ENCODE results near the gene DCTN2. TPM values are rescaled to one million over a fixed set of nuclear protein-coding genes. Genes with fewer than 3 reads are reported as not detected.

Gene DCTN2
- polyA plus RNA-seq (2013, experiment 1 of 2) = 127 TPM
- 118 TPM for polyA plus RNA-seq (2013, experiment 2 of 2)

- Histone ChIP-seq H3K36me3 (replicated peaks in 1 of 2; ENCODE audit: control insufficient read depth in 2 of 2, insufficient read depth in 2 of 2, low read length in 2 of 2) (peaks cover 4 to 34% of the 10 kb centered on the region in 2 donors), H3K4me3 (ENCODE audit: low read length in 2 of 2) (peak within 1 kb of the TSS; percentile 58 to 94), H2BK15ac (ENCODE audit: low read length) (peak within 1 kb of the TSS; percentile 39), H3K4me2 (ENCODE audit: insufficient read depth, low read length, poor library complexity, severe bottlenecking) (peak within 1 kb of the TSS; percentile 72), H3K9ac (ENCODE audit: low read depth, low read length, poor library complexity) (peak within 1 kb of the TSS; percentile 90), H3K18ac (ENCODE audit: low read length) (peak within 1 kb of the TSS; percentile 89), H3K27me3 (ENCODE audit: control insufficient read depth in 3 of 3, insufficient read depth in 3 of 3, low read depth in 1 of 3, low read length in 3 of 3) (peaks cover 0 to 33% (median 11%) of the 10 kb centered on the region in 3 experiments), H4K91ac (ENCODE audit: low read depth, low read length, poor library complexity) (no peak within 1 kb of the TSS), H3K9me3 (replicated peaks in 1 of 2; ENCODE audit: control insufficient read depth in 2 of 2, insufficient read depth in 1 of 2, low read depth in 1 of 2, low read length in 2 of 2) (no peaks in the 10 kb centered on the region), H2AFZ (ENCODE audit: low read length) (peak within 1 kb of the TSS; percentile 96), H3K23ac (ENCODE audit: low read depth, low read length, poor library complexity) (no peak within 1 kb of the TSS), H2BK12ac (ENCODE audit: low read length) (no peak within 1 kb of the TSS), H3K14ac (ENCODE audit: low read length) (no peak within 1 kb of the TSS), H2BK120ac (ENCODE audit: low read depth, low read length) (no peak within 1 kb of the TSS), H3K4me1 (ENCODE audit: control insufficient read depth in 2 of 2, insufficient read depth in 1 of 2, low read depth in 1 of 2, low read length in 2 of 2) (peaks cover 14 to 16% of the 10 kb centered on the region in 2 donors), H4K8ac (ENCODE audit: low read depth, low read length) (no peak within 1 kb of the TSS), H3K27ac (replicated peaks; ENCODE audit: low read length) (no peak within 1 kb of the TSS), H2BK5ac (ENCODE audit: low read length) (peak within 1 kb of the TSS; percentile 66), H3K79me1 (ENCODE audit: low read depth, low read length) (peaks cover 5% of the 10 kb centered on the region), H2AK5ac (ENCODE audit: low read depth, low read length) (no peak within 1 kb of the TSS), H3K4ac (ENCODE audit: low read length) (no peak within 1 kb of the TSS)
- peak; percentile 93 for DNase-seq (ENCODE audit: low spot score)
- no CpG with 5 or more reads among the region's 56 CpGs for WGBS, 2 donors (ENCODE audit: extremely low coverage in 2 of 2, insufficient read length in 2 of 2, insufficient replicate concordance in 1 of 2)
Observed at GRCh38 chr12:57546438-57547287, at the start of gene DCTN2. Gene DCTN2 (minus strand): TSS chr12:57547192. CDS start chr12:57547063, 129 bp downstream.

- Histone ChIP-seq H2BK15ac (ENCODE audit: low read length) (no peak overlapping the region), H3K9ac (ENCODE audit: low read depth, low read length, poor library complexity) (no peak overlapping the region), H3K4me3 (ENCODE audit: low read length in 2 of 2) (peak overlapping the region in 1 of 2 donors; percentile 53), H4K8ac (ENCODE audit: low read depth, low read length) (no peak overlapping the region), H3K36me3 (replicated peaks in 1 of 2; ENCODE audit: control insufficient read depth in 2 of 2, insufficient read depth in 2 of 2, low read length in 2 of 2) (peaks cover 2 to 25% of the 10 kb centered on the region in 2 donors), H3K23ac (ENCODE audit: low read depth, low read length, poor library complexity) (no peak overlapping the region), H3K4ac (ENCODE audit: low read length) (no peak overlapping the region), H2AK5ac (ENCODE audit: low read depth, low read length) (no peak overlapping the region), H3K27ac (replicated peaks; ENCODE audit: low read length) (no peak overlapping the region), H2BK5ac (ENCODE audit: low read length) (no peak overlapping the region), H3K27me3 (ENCODE audit: control insufficient read depth in 3 of 3, insufficient read depth in 3 of 3, low read depth in 1 of 3, low read length in 3 of 3) (no peaks in the 10 kb centered on the region), H2BK120ac (ENCODE audit: low read depth, low read length) (no peak overlapping the region), H3K9me3 (replicated peaks in 1 of 2; ENCODE audit: control insufficient read depth in 2 of 2, insufficient read depth in 1 of 2, low read depth in 1 of 2, low read length in 2 of 2) (no peaks in the 10 kb centered on the region), H3K79me1 (ENCODE audit: low read depth, low read length) (no peaks in the 10 kb centered on the region), H4K91ac (ENCODE audit: low read depth, low read length, poor library complexity) (no peak overlapping the region), H3K18ac (ENCODE audit: low read length) (no peak overlapping the region), H3K4me2 (ENCODE audit: insufficient read depth, low read length, poor library complexity, severe bottlenecking) (no peak overlapping the region), H3K4me1 (ENCODE audit: control insufficient read depth in 2 of 2, insufficient read depth in 1 of 2, low read depth in 1 of 2, low read length in 2 of 2) (peaks cover 5 to 6% of the 10 kb centered on the region in 2 donors), H2BK12ac (ENCODE audit: low read length) (no peak overlapping the region), H2AFZ (ENCODE audit: low read length) (no peak overlapping the region), H3K14ac (ENCODE audit: low read length) (no peak overlapping the region)
- WGBS, 2 donors (ENCODE audit: extremely low coverage in 2 of 2, insufficient read length in 2 of 2, insufficient replicate concordance in 1 of 2) = no CpG with 5 or more reads among the region's 4 CpGs
- no peak for DNase-seq (ENCODE audit: low spot score)
Observed at GRCh38 chr12:57593187-57593586, 46.2 kb upstream of the DCTN2 start.

GRCh38 chr12:57592551-57593165 lies 45.7 kb upstream of the DCTN2 start:
- no peak overlapping the region for H3K18ac ChIP-seq (ENCODE audit: low read length)
- H3K4ac ChIP-seq (ENCODE audit: low read length) = no peak overlapping the region
- no peak overlapping the region for H4K8ac ChIP-seq (ENCODE audit: low read depth, low read length)
- H2BK120ac ChIP-seq (ENCODE audit: low read depth, low read length) = no peak overlapping the region
- H3K27ac ChIP-seq (replicated peaks; ENCODE audit: low read length) = no peak overlapping the region
- no peak overlapping the region for H3K4me2 ChIP-seq (ENCODE audit: insufficient read depth, low read length, poor library complexity, severe bottlenecking)
- no peak overlapping the region for H2AFZ ChIP-seq (ENCODE audit: low read length)
- no peaks in the 10 kb centered on the region for H3K27me3 ChIP-seq (ENCODE audit: control insufficient read depth in 3 of 3, insufficient read depth in 3 of 3, low read depth in 1 of 3, low read length in 3 of 3)
- H3K36me3 ChIP-seq (replicated peaks in 1 of 2; ENCODE audit: control insufficient read depth in 2 of 2, insufficient read depth in 2 of 2, low read length in 2 of 2) = peaks cover 2 to 24% of the 10 kb centered on the region in 2 donors
- no peak overlapping the region for H2BK15ac ChIP-seq (ENCODE audit: low read length)
- no peaks in the 10 kb centered on the region for H3K9me3 ChIP-seq (replicated peaks in 1 of 2; ENCODE audit: control insufficient read depth in 2 of 2, insufficient read depth in 1 of 2, low read depth in 1 of 2, low read length in 2 of 2)
- H2BK12ac ChIP-seq (ENCODE audit: low read length) = no peak overlapping the region
- no peak overlapping the region for H3K4me3 ChIP-seq (ENCODE audit: low read length in 2 of 2)
- WGBS, 2 donors (ENCODE audit: extremely low coverage in 2 of 2, insufficient read length in 2 of 2, insufficient replicate concordance in 1 of 2) = no CpG with 5 or more reads among the region's 2 CpGs
- no peak overlapping the region for H3K9ac ChIP-seq (ENCODE audit: low read depth, low read length, poor library complexity)
- no peak overlapping the region for H2BK5ac ChIP-seq (ENCODE audit: low read length)
- no peak overlapping the region for H2AK5ac ChIP-seq (ENCODE audit: low read depth, low read length)
- no peak overlapping the region for H3K23ac ChIP-seq (ENCODE audit: low read depth, low read length, poor library complexity)
- no peaks in the 10 kb centered on the region for H3K79me1 ChIP-seq (ENCODE audit: low read depth, low read length)
- peaks cover 5 to 6% of the 10 kb centered on the region in 2 donors for H3K4me1 ChIP-seq (ENCODE audit: control insufficient read depth in 2 of 2, insufficient read depth in 1 of 2, low read depth in 1 of 2, low read length in 2 of 2)
- no peak overlapping the region for H4K91ac ChIP-seq (ENCODE audit: low read depth, low read length, poor library complexity)
- no peak for DNase-seq (ENCODE audit: low spot score)
- no peak overlapping the region for H3K14ac ChIP-seq (ENCODE audit: low read length)

- no peak overlapping the region for H3K23ac ChIP-seq (ENCODE audit: low read depth, low read length, poor library complexity)
- no peak overlapping the region for H2AK5ac ChIP-seq (ENCODE audit: low read depth, low read length)
- H3K4ac ChIP-seq (ENCODE audit: low read length) = no peak overlapping the region
- H2BK120ac ChIP-seq (ENCODE audit: low read depth, low read length) = no peak overlapping the region
- peaks cover 2 to 17% of the 10 kb centered on the region in 2 donors for H3K36me3 ChIP-seq (replicated peaks in 1 of 2; ENCODE audit: control insufficient read depth in 2 of 2, insufficient read depth in 2 of 2, low read length in 2 of 2)
- no peak overlapping the region for H2BK5ac ChIP-seq (ENCODE audit: low read length)
- H3K27ac ChIP-seq (replicated peaks; ENCODE audit: low read length) = no peak overlapping the region
- no peak overlapping the region for H4K91ac ChIP-seq (ENCODE audit: low read depth, low read length, poor library complexity)
- no peak for DNase-seq (ENCODE audit: low spot score)
- H2AFZ ChIP-seq (ENCODE audit: low read length) = peak overlapping the region; percentile 97
- no CpG with 5 or more reads among the region's 10 CpGs for WGBS, 2 donors (ENCODE audit: extremely low coverage in 2 of 2, insufficient read length in 2 of 2, insufficient replicate concordance in 1 of 2)
- H3K9me3 ChIP-seq (replicated peaks in 1 of 2; ENCODE audit: control insufficient read depth in 2 of 2, insufficient read depth in 1 of 2, low read depth in 1 of 2, low read length in 2 of 2) = no peaks in the 10 kb centered on the region
- no peak overlapping the region for H2BK12ac ChIP-seq (ENCODE audit: low read length)
- no peak overlapping the region for H3K14ac ChIP-seq (ENCODE audit: low read length)
- peak overlapping the region; percentile 77 to 93 for H3K4me3 ChIP-seq (ENCODE audit: low read length in 2 of 2)
- H3K4me1 ChIP-seq (ENCODE audit: control insufficient read depth in 2 of 2, insufficient read depth in 1 of 2, low read depth in 1 of 2, low read length in 2 of 2) = peaks cover 5 to 6% of the 10 kb centered on the region in 2 donors
- no peak overlapping the region for H2BK15ac ChIP-seq (ENCODE audit: low read length)
- no peak overlapping the region for H4K8ac ChIP-seq (ENCODE audit: low read depth, low read length)
- no peak overlapping the region for H3K18ac ChIP-seq (ENCODE audit: low read length)
- H3K79me1 ChIP-seq (ENCODE audit: low read depth, low read length) = no peaks in the 10 kb centered on the region
- H3K27me3 ChIP-seq (ENCODE audit: control insufficient read depth in 3 of 3, insufficient read depth in 3 of 3, low read depth in 1 of 3, low read length in 3 of 3) = no peaks in the 10 kb centered on the region
- peak overlapping the region; percentile 85 for H3K4me2 ChIP-seq (ENCODE audit: insufficient read depth, low read length, poor library complexity, severe bottlenecking)
- no peak overlapping the region for H3K9ac ChIP-seq (ENCODE audit: low read depth, low read length, poor library complexity)
Observed at GRCh38 chr12:57591782-57592325, 44.9 kb upstream of the DCTN2 start.

All from neuronal stem cell (in vitro differentiated cells).